Neural crest cell (in vitro differentiated cells): ENCODE results near the gene OS9. TPM values are rescaled to one million over a fixed set of nuclear protein-coding genes. Genes with fewer than 3 reads are reported as not detected.

Source experiments
- DNase-seq: peaks from one replicate; pipeline ENCODE4 v3.0.0; 2021; ENCODE audit warnings: low read depth, mixed read lengths, low spot score
- H3K27ac Mint-ChIP-seq: one replicate; pipeline ENCODE4 v1.8.0; 2021; ENCODE audit warnings: mild to moderate bottlenecking, mixed read lengths; ENCODE audit not compliant: unreplicated experiment
- H3K27me3 Mint-ChIP-seq: 2 replicates; pipeline ENCODE4 v1.8.0; 2021; ENCODE audit warnings: low read depth, mild to moderate bottlenecking, mixed read lengths
- H3K36me3 Mint-ChIP-seq: 2 replicates; pipeline ENCODE4 v1.8.0; 2021; ENCODE audit warnings: low read depth, mild to moderate bottlenecking, mixed read lengths
- H3K4me1 Mint-ChIP-seq: 2 replicates; pipeline ENCODE4 v1.8.0; 2021; ENCODE audit warnings: mixed read lengths
- H3K4me3 Mint-ChIP-seq: one replicate; pipeline ENCODE4 v1.8.0; 2021; ENCODE audit warnings: mild to moderate bottlenecking, mixed read lengths
- H3K9me3 Mint-ChIP-seq: 2 replicates; pipeline ENCODE4 v1.8.0; 2021; ENCODE audit warnings: mixed read lengths
- total RNA-seq: library from RNA; stranded (reverse); gene quantifications from 2 replicates; pipeline ENCODE4 v1.2.1, GENCODE V29; 2021
- TF ChIP-seq, protein P1 (sequence below): fragments of 200-600 bp; sonication (generic); conservative IDR thresholded peaks from 2 replicates; pipeline ENCODE4 v1.5.0; 2021; ENCODE audit warnings: antibody characterized with exemption, mild to moderate bottlenecking

The OS9 gene
- total RNA-seq, 1 donor from 2014 or later = 135 TPM

DNA sequence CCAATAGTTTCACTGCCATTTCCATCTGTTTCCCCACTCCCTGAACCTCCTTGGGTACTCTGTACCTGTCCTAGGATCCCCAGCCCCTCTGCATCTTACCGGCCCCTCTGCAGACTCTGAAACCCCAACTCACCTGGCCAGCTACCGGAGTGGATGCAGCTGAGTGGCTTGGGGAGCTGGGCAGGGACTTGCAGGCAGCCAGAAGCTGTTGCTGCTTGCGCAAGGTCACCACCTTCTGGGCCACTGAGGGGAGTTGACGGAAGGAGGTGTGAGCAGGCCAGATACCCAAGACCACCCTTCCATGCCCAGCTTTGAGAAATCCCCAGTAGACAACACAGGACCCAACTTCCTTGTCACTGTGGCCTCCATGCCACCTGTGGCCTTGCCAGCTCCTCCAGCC is 38.3 kb downstream of the OS9 start:
- Mint-ChIP-seq H3K4me3 (no peak overlapping the region), H3K4me1 (peaks cover 17% of the 10 kb centered on the region), H3K27ac (no peak overlapping the region), H3K9me3 (no peaks in the 10 kb centered on the region), H3K27me3 (peaks cover 100% of the 10 kb centered on the region), H3K36me3 (peaks cover 2% of the 10 kb centered on the region)
- TF ChIP-seq, protein P1, sequence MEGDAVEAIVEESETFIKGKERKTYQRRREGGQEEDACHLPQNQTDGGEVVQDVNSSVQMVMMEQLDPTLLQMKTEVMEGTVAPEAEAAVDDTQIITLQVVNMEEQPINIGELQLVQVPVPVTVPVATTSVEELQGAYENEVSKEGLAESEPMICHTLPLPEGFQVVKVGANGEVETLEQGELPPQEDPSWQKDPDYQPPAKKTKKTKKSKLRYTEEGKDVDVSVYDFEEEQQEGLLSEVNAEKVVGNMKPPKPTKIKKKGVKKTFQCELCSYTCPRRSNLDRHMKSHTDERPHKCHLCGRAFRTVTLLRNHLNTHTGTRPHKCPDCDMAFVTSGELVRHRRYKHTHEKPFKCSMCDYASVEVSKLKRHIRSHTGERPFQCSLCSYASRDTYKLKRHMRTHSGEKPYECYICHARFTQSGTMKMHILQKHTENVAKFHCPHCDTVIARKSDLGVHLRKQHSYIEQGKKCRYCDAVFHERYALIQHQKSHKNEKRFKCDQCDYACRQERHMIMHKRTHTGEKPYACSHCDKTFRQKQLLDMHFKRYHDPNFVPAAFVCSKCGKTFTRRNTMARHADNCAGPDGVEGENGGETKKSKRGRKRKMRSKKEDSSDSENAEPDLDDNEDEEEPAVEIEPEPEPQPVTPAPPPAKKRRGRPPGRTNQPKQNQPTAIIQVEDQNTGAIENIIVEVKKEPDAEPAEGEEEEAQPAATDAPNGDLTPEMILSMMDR = no peak
- no peak for DNase-seq

DNA sequence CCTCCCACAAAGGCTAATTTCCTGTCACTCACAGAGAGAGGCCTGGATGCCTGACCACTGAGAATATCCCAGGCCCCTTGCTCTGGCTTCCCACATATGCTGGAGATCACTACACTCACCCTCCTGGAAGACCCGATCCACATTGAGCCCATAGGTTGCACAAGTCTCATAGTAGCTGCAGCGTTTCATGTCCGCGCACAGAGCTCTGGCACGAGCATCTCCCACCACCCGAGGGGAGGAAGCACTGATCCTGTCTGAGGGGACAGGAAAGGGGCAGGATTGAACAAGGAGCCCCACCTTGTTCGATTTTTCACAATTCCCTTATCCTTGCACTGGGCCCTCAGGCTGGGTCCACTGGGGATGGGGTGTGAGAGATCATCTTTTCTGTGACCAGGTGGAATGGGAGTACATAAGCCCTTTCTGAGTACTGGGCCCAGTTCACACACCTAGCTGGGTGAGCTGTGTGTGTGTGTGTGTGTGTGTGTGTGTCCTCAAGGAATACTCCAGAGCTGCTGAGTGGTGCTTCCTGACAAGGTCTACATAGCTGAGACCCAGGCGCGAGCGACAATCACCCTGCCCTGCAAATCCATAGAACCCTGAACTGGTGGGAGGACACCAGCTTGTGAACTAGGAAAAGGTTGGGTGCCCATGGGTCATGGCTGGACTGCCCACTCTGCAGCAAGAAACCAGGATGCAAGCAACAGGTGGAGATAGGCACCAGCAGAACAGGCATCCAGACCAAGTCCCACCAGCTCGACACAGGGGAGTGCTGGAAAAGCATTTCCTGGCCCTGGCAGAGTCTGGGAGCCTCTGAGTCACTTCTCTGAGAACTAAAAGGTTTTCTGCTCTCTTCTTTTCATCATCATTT is 39.0 kb downstream of the OS9 start:
- H3K27ac Mint-ChIP-seq = no peak overlapping the region
- peaks cover 2% of the 10 kb centered on the region for H3K36me3 Mint-ChIP-seq
- H3K4me1 Mint-ChIP-seq = peaks cover 13% of the 10 kb centered on the region
- TF ChIP-seq, protein P1 = no peak
- peaks cover 95% of the 10 kb centered on the region for H3K27me3 Mint-ChIP-seq
- DNase-seq = no peak
- H3K4me3 Mint-ChIP-seq = no peak overlapping the region
- no peaks in the 10 kb centered on the region for H3K9me3 Mint-ChIP-seq

DNA sequence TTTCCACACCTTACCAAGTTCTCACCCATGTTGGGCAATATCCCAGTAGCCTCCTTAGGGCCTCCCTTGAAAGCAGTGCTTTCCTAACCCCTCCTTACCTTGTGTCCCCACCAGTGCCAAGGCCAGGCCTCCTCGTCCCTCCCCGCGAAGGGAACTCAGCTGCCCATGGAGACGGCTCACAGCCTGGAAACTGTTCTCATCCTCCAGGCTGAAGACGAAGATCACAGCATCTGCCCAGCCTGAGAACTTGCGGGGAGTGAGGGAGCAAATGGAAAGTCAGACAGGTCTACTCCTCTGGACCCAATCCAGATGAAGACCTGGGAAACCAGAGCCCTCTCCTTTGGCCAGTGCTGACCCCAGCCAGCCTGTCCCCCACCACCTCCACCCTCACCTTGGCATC is 40.0 kb downstream of the OS9 start:
- Mint-ChIP-seq H3K4me3 (no peak overlapping the region), H3K27me3 (peaks cover 91% of the 10 kb centered on the region)

DNA sequence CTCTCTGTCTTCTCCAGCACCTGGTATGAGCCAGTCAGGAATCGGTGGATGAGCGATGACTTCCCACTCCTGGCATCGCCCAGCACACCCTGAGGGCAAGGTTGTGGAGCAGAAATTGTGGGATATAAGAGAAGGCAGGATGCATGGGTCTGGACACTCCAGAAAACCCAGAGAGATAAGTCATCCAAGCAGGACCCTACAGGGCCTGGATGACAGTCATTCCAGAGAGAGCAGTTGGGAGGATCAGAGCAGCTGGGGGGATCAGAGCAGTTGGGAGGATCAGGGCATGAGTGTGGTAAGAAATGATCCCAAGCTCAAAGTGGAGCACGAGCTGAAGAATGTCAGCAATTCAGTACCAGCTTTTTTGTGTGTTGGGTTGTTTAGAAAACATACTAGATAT is 40.7 kb downstream of the OS9 start:
- peaks cover 91% of the 10 kb centered on the region for H3K27me3 Mint-ChIP-seq
- H3K4me3 Mint-ChIP-seq = peak overlapping the region; percentile 47
- H3K27ac Mint-ChIP-seq = no peak overlapping the region

More for the DNA sequence above, 40.0 kb downstream of the OS9 start:
- TF ChIP-seq, protein P1 = no peak
- no peak for DNase-seq
- peaks cover 2% of the 10 kb centered on the region for H3K36me3 Mint-ChIP-seq
- no peaks in the 10 kb centered on the region for H3K9me3 Mint-ChIP-seq
- peaks cover 15% of the 10 kb centered on the region for H3K4me1 Mint-ChIP-seq
- no peak overlapping the region for H3K27ac Mint-ChIP-seq

DNA sequence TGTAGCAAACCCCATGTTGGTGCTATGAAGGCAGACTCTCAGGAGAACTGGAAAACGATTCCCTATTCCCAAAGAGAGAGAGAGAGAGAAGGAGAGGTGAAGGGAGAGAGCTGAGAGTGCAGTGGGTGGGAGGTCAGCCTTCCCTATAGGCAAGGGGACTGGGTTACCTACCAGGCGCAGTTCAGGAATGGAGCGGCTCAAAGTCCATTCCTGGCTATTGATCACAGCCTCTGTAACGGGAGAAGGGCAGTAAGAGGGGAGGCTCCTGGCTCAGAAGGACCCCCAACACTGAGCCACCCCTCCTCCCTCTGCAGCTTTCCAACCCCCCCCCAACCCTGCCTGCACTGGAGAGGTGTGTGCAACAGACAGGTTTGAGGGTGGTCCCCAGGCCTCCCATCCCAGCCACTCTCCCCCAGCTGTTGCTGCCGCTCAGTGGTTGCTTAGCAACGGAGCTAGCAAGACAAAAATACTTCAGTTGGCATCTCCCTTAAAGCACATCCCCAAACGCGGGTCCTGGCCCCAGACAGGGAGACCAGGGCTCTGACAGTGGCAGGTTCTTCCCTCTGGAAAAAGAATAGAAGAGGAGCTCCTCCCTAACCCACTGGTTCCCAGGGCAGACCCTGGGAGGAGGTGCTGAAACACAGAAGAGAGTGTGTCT is 41.4 kb downstream of the OS9 start:
- no peaks in the 10 kb centered on the region for H3K9me3 Mint-ChIP-seq
- peak overlapping the region; percentile 62 for H3K27ac Mint-ChIP-seq
- H3K4me1 Mint-ChIP-seq = peaks cover 21% of the 10 kb centered on the region
- no peak for DNase-seq
- peaks cover 91% of the 10 kb centered on the region for H3K27me3 Mint-ChIP-seq
- H3K4me3 Mint-ChIP-seq = peak overlapping the region; percentile 47
- TF ChIP-seq, protein P1 = no peak
- no peaks in the 10 kb centered on the region for H3K36me3 Mint-ChIP-seq

More for the DNA sequence above, 40.7 kb downstream of the OS9 start:
- DNase-seq = no peak
- H3K36me3 Mint-ChIP-seq = no peaks in the 10 kb centered on the region
- peaks cover 21% of the 10 kb centered on the region for H3K4me1 Mint-ChIP-seq
- H3K9me3 Mint-ChIP-seq = no peaks in the 10 kb centered on the region
- TF ChIP-seq, protein P1 = no peak
